GM11168 (cell line): ENCODE results near the gene PDPK1.
"Not testable (repeated sequence)": the region's sequence is repeated elsewhere in the genome, so short reads cannot be mapped to it uniquely, and the experiment has no call there.

Experiments
- in situ Hi-C: fragments of 300-500 bp; cut with MboI; formaldehyde crosslinking; loops from one replicate; pipeline ENCODE4 v1.12.0; 2022; ENCODE audit warnings: low sequenced_read_pairs; ENCODE audit not compliant: unreplicated experiment

Gene PDPK1

GRCh38 chr16:2603165-2604015 lies 65.6 kb downstream of the PDPK1 start:
- in situ Hi-C loops, result no loop called here

- in situ Hi-C loops, result not testable (repeated sequence)
These were observed 66.2 kb downstream of the PDPK1 start for GRCh38 chr16:2604016-2604369.

- in situ Hi-C loops, result loop anchor here (5.0 kb wide), 1 partner anchor 80 kb away; no protein-coding TSS in a partner anchor
These were observed 69.0 kb downstream of the PDPK1 start for GRCh38 chr16:2606820-2607219.

GRCh38 chr16:2609345-2609744 lies 71.5 kb downstream of the PDPK1 start:
- in situ Hi-C loops, result loop anchor here (5.0 kb wide), 1 partner anchor 78 kb away; no protein-coding TSS in a partner anchor

- in situ Hi-C loops, result loop anchor here (5.0 kb wide), 1 partner anchor 77 kb away; no protein-coding TSS in a partner anchor
These were observed 72.1 kb downstream of the PDPK1 start for GRCh38 chr16:2609827-2610470.

GRCh38 chr16:2610781-2611498 lies 73.1 kb downstream of the PDPK1 start:
- in situ Hi-C loops, result no loop called here

- in situ Hi-C loops, result no loop called here
These were observed 73.7 kb downstream of the PDPK1 start for GRCh38 chr16:2611499-2611862.

- in situ Hi-C loops, result not testable (repeated sequence)
These were observed 74.1 kb downstream of the PDPK1 start for GRCh38 chr16:2611877-2612276.

GRCh38 chr16:2613251-2613650 lies 75.4 kb downstream of the PDPK1 start:
- in situ Hi-C loops, result not testable (repeated sequence)

GRCh38 chr16:2614761-2615191 lies 77.0 kb downstream of the PDPK1 start:
- in situ Hi-C loops, result loop anchor here (5.0 kb wide), 1 partner anchor 32 kb away; no protein-coding TSS in a partner anchor

- in situ Hi-C loops, result loop anchor here (5.0 kb wide), 1 partner anchor 37 kb away; no protein-coding TSS in a partner anchor
These were observed 81.1 kb downstream of the PDPK1 start for GRCh38 chr16:2618964-2619363.

GRCh38 chr16:2619628-2620027 lies 81.8 kb downstream of the PDPK1 start:
- in situ Hi-C loops, result loop anchor here (5.0 kb wide), 1 partner anchor 37 kb away; no protein-coding TSS in a partner anchor

- in situ Hi-C loops, result not testable (repeated sequence)
These were observed 83.0 kb downstream of the PDPK1 start for GRCh38 chr16:2620870-2621269.

- in situ Hi-C loops, result not testable (repeated sequence)
These were observed 83.6 kb downstream of the PDPK1 start for GRCh38 chr16:2621395-2621794.

- in situ Hi-C loops, result not testable (repeated sequence)
These were observed 89.3 kb downstream of the PDPK1 start for GRCh38 chr16:2627075-2627474.

GRCh38 chr16:2631203-2631602 lies 93.4 kb downstream of the PDPK1 start:
- in situ Hi-C loops, result not testable (repeated sequence)

GRCh38 chr16:2632291-2632690 lies 94.5 kb downstream of the PDPK1 start:
- in situ Hi-C loops, result not testable (repeated sequence)

- in situ Hi-C loops, result not testable (repeated sequence)
These were observed 101.4 kb downstream of the PDPK1 start for GRCh38 chr16:2639071-2639721.

- in situ Hi-C loops, result not testable (repeated sequence)
These were observed 101.9 kb downstream of the PDPK1 start for GRCh38 chr16:2639722-2640072.

- in situ Hi-C loops, result not testable (repeated sequence)
These were observed 104.7 kb downstream of the PDPK1 start for GRCh38 chr16:2642561-2642960.
